Aorta (tissue), 5 donors: ENCODE results near the gene DPP8. TPM values are rescaled to one million over a fixed set of nuclear protein-coding genes. Genes with fewer than 3 reads are reported as not detected.

Experiments used
- ATAC-seq: fragments of 200-7000 bp; cut with Tn5 transposase; one replicate; pipeline ENCODE4 v1.9.1; 2022; ENCODE audit warnings: moderate library complexity; ENCODE audit not compliant: low FRiP score
- DNase-seq, 2 donors: peaks; one replicate each; pipeline ENCODE4 v3.0.0-alpha.2; 2020
- H3K27ac ChIP-seq, 2 donors: one replicate each; pipeline ENCODE4 v1.5.1; 2013; ENCODE audit warnings: low read length in 2 of 2, mild to moderate bottlenecking in 2 of 2, moderate library complexity in 2 of 2, control low read depth in 1 of 2, inconsistent platforms in 1 of 2, low read depth in 1 of 2
- H3K27me3 ChIP-seq, 2 donors: one replicate each; pipeline ENCODE4 v1.6.1; 2013; ENCODE audit warnings: control low read depth in 1 of 2, low read length in 1 of 2, mild to moderate bottlenecking in 1 of 2, moderate library complexity in 1 of 2; ENCODE audit not compliant: insufficient read depth in 2 of 2, control insufficient read depth in 1 of 2
- H3K36me3 ChIP-seq, 2 donors: one replicate each; pipeline ENCODE4 v1.6.1; 2013; ENCODE audit warnings: control low read depth in 1 of 2, low read length in 1 of 2, mild to moderate bottlenecking in 1 of 2; ENCODE audit not compliant: insufficient read depth in 2 of 2, control insufficient read depth in 1 of 2
- H3K4me1 ChIP-seq, 2 donors: one replicate each; pipeline ENCODE4 v1.6.1; 2013; ENCODE audit warnings: low read length in 2 of 2, control low read depth in 1 of 2, mild to moderate bottlenecking in 1 of 2, moderate library complexity in 1 of 2; ENCODE audit not compliant: insufficient read depth in 2 of 2, control insufficient read depth in 1 of 2
- H3K4me3 ChIP-seq, 2 donors: one replicate each; pipeline ENCODE4 v1.5.1; 2013; ENCODE audit warnings: low read length in 2 of 2, control low read depth in 1 of 2, mild to moderate bottlenecking in 1 of 2
- H3K9me3 ChIP-seq: one replicate; pipeline ENCODE4 v1.6.1; 2013; ENCODE audit warnings: mild to moderate bottlenecking, low read length; ENCODE audit not compliant: control insufficient read depth
- WGBS, 2 donors: extraction: QIAGEN DNeasy Blood & Tissue Kit; methylation state at CpG; one replicate each; pipeline ENCODE4 v1.1.7; 2013; 5-methylcytosine and 5-hydroxymethylcytosine counted together
- intact Hi-C, 2 donors: fragments of 100-400 bp; cut with DNase I; formaldehyde crosslinking; loops; one replicate each; pipeline versions ENCODE4 v1.14.2 to v1.15.0; 2022
- polyA plus RNA-seq, 2 donors: library from polyadenylated mRNA; stranded (reverse); fragments of 200-250 nt; gene quantifications; one replicate each; pipeline ENCODE4 v1.2.3, GENCODE V29; 2013
- total RNA-seq, 2 donors: library from RNA; stranded (reverse); fragmentation: NEBNext Ultra II Directional; extraction: Animal tissue kit (Norgen Biotek cat#: 25700); gene quantifications; one replicate each; pipeline ENCODE4 v1.2.1, GENCODE V29; 2021
- donor health status: healthy with polysubstance abuse.
- donor health status: Bipolar disorder and iron deficiency.
- donor health status: DM: no; HTN: no; CAD: no.
- donor health status: DM: no; HTN: no; CAD: no.
- donor health status: DM: yes; HTN: yes; CAD: no.

DPP8 gene
- total and polyA plus RNA-seq, 4 donors = 10.6 to 43.7 (median 25.6) TPM

DNA sequence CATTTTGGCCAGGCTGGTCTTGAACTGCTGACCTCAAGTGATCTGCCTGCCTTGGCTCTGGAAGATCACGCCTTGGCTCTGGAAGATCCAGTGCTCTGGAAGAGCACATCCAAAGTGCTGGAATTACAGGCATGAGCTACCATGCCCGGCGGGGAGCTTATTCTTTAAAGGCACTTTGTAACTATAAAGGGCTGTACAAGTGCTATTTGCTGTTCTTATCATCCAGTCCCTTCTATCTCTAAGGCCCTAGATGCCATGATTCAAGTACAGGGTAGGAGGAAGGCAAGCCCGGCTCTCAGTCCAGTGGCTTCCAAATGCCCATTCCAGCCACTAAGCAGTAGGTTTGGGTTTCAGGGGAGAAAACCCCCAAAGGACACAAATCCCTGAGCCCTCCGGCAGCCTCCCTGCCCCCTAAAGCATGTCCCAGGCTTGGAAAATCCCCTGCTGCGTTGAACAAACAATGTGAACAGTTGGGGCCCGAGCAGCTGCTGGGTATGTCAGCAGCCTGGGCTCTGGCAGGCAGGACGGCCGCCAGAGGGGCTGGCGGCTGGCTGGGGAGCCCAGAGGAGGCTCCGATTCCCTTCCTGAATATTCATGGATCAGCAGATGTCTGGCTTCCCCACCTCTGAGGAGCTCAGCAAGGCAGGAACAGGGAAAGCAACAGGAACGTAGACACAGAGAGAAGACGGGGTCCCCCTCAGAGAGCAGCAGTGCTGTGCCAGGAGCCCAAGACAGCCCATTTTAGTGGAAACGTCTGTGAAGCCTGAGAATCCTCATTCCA is 102.5 kb downstream of the DPP8 start:
- Histone ChIP-seq H3K4me1 (no peaks in the 10 kb centered on the region), H3K27ac (no peak overlapping the region), H3K27me3 (no peaks in the 10 kb centered on the region), H3K36me3 (no peaks in the 10 kb centered on the region), H3K4me3 (no peak overlapping the region), H3K9me3 (no peaks in the 10 kb centered on the region)
- DNase-seq (peak in 1 of 2 donors; percentile 29), ATAC-seq (no peak)
- intact Hi-C loops = no loop called here
- 34 to 38% methylated on average over 14 of the region's 14 CpGs for WGBS, 2 donors

- 95 to 96% methylated on average over 6 of the region's 6 CpGs for WGBS, 2 donors
Measured at GRCh38 chr15:65413760-65414144, 103.7 kb downstream of the DPP8 start.

DNA sequence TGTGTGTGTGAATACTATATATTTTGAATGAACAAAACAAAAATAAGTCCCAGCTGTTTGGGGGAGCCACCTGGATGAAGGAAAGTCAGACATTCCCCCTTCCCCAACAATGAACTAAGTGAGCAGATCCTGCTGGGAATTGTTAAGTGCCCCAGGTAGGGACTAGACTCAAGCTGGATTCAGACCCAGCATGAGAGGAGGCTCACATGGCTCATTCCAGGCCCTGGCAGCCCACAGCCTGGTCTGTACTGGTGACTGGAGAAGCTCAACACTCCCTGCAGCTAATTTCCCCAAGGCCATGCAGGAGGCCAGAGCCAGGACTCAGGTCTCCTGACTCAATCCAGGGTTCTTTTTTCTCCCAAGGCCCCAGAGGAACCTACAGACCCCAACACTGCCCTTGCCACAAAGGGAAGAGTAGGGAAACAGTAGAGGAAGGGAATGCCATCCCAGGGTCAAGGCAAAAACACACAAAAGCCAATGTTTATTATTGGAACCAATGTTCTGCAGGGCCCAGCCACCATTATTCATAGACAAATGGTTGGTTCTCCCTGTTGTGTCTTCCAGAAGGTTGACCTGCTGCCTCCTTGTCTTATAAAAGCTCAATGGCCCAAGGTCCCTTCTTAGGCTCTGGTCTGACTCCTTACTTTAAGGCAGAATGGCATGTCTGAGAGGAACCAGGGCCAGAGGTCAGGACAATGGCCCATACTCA is 104.3 kb downstream of the DPP8 start:
- Histone ChIP-seq H3K36me3 (no peaks in the 10 kb centered on the region), H3K9me3 (no peaks in the 10 kb centered on the region), H3K27ac (no peak overlapping the region), H3K27me3 (no peaks in the 10 kb centered on the region), H3K4me3 (no peak overlapping the region), H3K4me1 (no peaks in the 10 kb centered on the region)
- no peak for ATAC-seq
- intact Hi-C loops = no loop called here
- DNase-seq = peak in 1 of 2 donors; percentile 10

More at GRCh38 chr15:65413760-65414144, 103.7 kb downstream of the DPP8 start:
- Histone ChIP-seq H3K4me3 (no peak overlapping the region), H3K27me3 (no peaks in the 10 kb centered on the region), H3K36me3 (no peaks in the 10 kb centered on the region), H3K4me1 (no peaks in the 10 kb centered on the region), H3K27ac (no peak overlapping the region), H3K9me3 (no peaks in the 10 kb centered on the region)
- ATAC-seq (no peak), DNase-seq (peak in 1 of 2 donors; percentile 12)
- intact Hi-C loops = no loop called here

GRCh38 chr15:65412556-65412955 is 104.9 kb downstream of the DPP8 start:
- no peaks in the 10 kb centered on the region for H3K4me1 ChIP-seq
- 72 to 78% methylated on average over 1 of the region's 1 CpG for whole genome bisulfite sequencing, 2 donors
- DNase-seq (no peak), ATAC-seq (no peak)
- H3K36me3 ChIP-seq = no peaks in the 10 kb centered on the region
- H3K27ac ChIP-seq = no peak overlapping the region
- H3K4me3 ChIP-seq = no peak overlapping the region
- no peaks in the 10 kb centered on the region for H3K9me3 ChIP-seq
- H3K27me3 ChIP-seq = no peaks in the 10 kb centered on the region
- intact Hi-C loops = no loop called here

GRCh38 chr15:65411465-65412071 is 105.9 kb downstream of the DPP8 start:
- WGBS, 2 donors = 82 to 90% methylated on average over 5 of the region's 5 CpGs
- Histone ChIP-seq H3K36me3 (no peaks in the 10 kb centered on the region), H3K4me1 (no peaks in the 10 kb centered on the region), H3K9me3 (no peaks in the 10 kb centered on the region), H3K4me3 (no peak overlapping the region), H3K27me3 (no peaks in the 10 kb centered on the region), H3K27ac (no peak overlapping the region)
- no peak for ATAC-seq
- intact Hi-C loops = no loop called here
- no peak for DNase-seq

- no peak for ATAC-seq
- H3K4me1 ChIP-seq = no peaks in the 10 kb centered on the region
- no peaks in the 10 kb centered on the region for H3K27me3 ChIP-seq
- no peak overlapping the region for H3K27ac ChIP-seq
- intact Hi-C loops = no loop called here
- no peak overlapping the region for H3K4me3 ChIP-seq
- DNase-seq = peak in 1 of 2 donors; percentile 44
- no peaks in the 10 kb centered on the region for H3K36me3 ChIP-seq
- no peaks in the 10 kb centered on the region for H3K9me3 ChIP-seq
- WGBS, 2 donors = 90% methylated on average over 10 of the region's 10 CpGs
Measured at GRCh38 chr15:65410972-65411371, 106.5 kb downstream of the DPP8 start.

DNA sequence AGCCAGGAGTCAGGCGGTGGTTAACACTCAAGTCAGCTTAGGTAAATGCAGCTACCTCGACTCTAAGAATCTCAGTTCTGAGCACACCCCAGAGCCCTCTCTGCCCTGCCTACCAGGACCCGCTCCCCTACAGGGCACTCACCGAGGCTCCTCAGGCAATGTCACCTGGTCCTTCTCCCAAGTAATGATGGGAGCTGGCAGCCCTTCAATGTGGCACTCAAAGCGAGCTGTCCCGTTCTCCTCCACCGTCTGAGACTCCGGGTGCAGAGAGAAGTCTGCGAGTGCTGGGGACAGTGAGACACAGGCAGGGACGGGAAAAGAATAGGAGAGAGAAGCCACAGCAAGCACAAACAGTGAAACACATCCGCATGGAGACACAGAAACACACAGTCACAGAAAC is 107.5 kb downstream of the DPP8 start:
- no peaks in the 10 kb centered on the region for H3K4me1 ChIP-seq
- WGBS, 2 donors = 89% methylated on average over 11 of the region's 11 CpGs
- ATAC-seq (no peak), DNase-seq (peak in 1 of 2 donors; percentile 30)
- H3K27me3 ChIP-seq = no peaks in the 10 kb centered on the region
- no peak overlapping the region for H3K4me3 ChIP-seq
- intact Hi-C loops = no loop called here
- H3K27ac ChIP-seq = no peak overlapping the region
- no peaks in the 10 kb centered on the region for H3K9me3 ChIP-seq
- no peaks in the 10 kb centered on the region for H3K36me3 ChIP-seq

- no peak for ATAC-seq
- DNase-seq = peak in 1 of 2 donors; percentile 42
- H3K4me3 ChIP-seq = no peak overlapping the region
- H3K9me3 ChIP-seq = no peaks in the 10 kb centered on the region
- intact Hi-C loops = no loop called here
- H3K36me3 ChIP-seq = no peaks in the 10 kb centered on the region
- H3K4me1 ChIP-seq = no peaks in the 10 kb centered on the region
- H3K27ac ChIP-seq = no peak overlapping the region
- 90 to 94% methylated on average over 7 of the region's 7 CpGs for WGBS, 2 donors
- H3K27me3 ChIP-seq = no peaks in the 10 kb centered on the region
Measured at GRCh38 chr15:65409036-65409631, 108.4 kb downstream of the DPP8 start.
